HS-27A (cell line): ENCODE measurements around the gene CD300LB.

ENCODE experiments used
- DNase-seq: peaks from one replicate; pipeline ENCODE4 v3.0.0-alpha.2; 2012; ENCODE audit warnings: low read depth, missing footprints

The CD300LB gene

GRCh38 chr17:74549343-74549742 lies 18.1 kb upstream of the CD300LB start:
- DNase-seq, result no peak

- no peak for DNase-seq
Observed at GRCh38 chr17:74547736-74548135, 16.5 kb upstream of the CD300LB start.

- no peak for DNase-seq
Observed at GRCh38 chr17:74547264-74547663, 16.0 kb upstream of the CD300LB start.

- DNase-seq, result no peak
Observed at GRCh38 chr17:74546586-74546985, 15.3 kb upstream of the CD300LB start.

- DNase-seq, result no peak
Observed at GRCh38 chr17:74545843-74546230, 14.6 kb upstream of the CD300LB start, which contains the start of gene CD300C. Gene CD300C (minus strand): TSS chr17:74546115. CDS start chr17:74545782, 333 bp downstream.

GRCh38 chr17:74544991-74545842 lies 13.9 kb upstream of the CD300LB start:
- DNase-seq, result no peak

GRCh38 chr17:74543891-74544760 lies 12.9 kb upstream of the CD300LB start:
- DNase-seq, result no peak

GRCh38 chr17:74543406-74543805 lies 12.1 kb upstream of the CD300LB start:
- DNase-seq, result no peak

GRCh38 chr17:74542727-74543383 lies 11.6 kb upstream of the CD300LB start:
- DNase-seq, result no peak

GRCh38 chr17:74542166-74542565 lies 10.9 kb upstream of the CD300LB start:
- DNase-seq, result no peak

GRCh38 chr17:74541176-74542111 lies 10.2 kb upstream of the CD300LB start:
- DNase-seq, result no peak

- no peak for DNase-seq
Observed at GRCh38 chr17:74539281-74539820, 8.1 kb upstream of the CD300LB start.

GRCh38 chr17:74536890-74537289 lies 5.6 kb upstream of the CD300LB start:
- DNase-seq, result no peak

GRCh38 chr17:74532115-74532514 lies 840 bp upstream of the CD300LB start:
- DNase-seq, result no peak

GRCh38 chr17:74530831-74531150 lies 484 bp downstream of the CD300LB start:
- no peak for DNase-seq

GRCh38 chr17:74529243-74529642 lies 2.0 kb downstream of the CD300LB start:
- no peak for DNase-seq

GRCh38 chr17:74528491-74529199 lies 2.6 kb downstream of the CD300LB start:
- DNase-seq, result no peak

GRCh38 chr17:74527756-74528155 lies 3.5 kb downstream of the CD300LB start:
- DNase-seq, result no peak

GRCh38 chr17:74527081-74527480 lies 4.2 kb downstream of the CD300LB start:
- DNase-seq, result no peak

- no peak for DNase-seq
Observed at GRCh38 chr17:74526681-74527080, 4.6 kb downstream of the CD300LB start.
